Measurements from ENCODE around the gene RNF213.

The RNF213 gene

GRCh38 chr17:80445007-80445725 is 184.5 kb downstream of the RNF213 start:
- DNase-seq (ENCODE audit: extremely low read depth in 1 of 2, low read depth in 1 of 2) = no peak

GRCh38 chr17:80445726-80446110 is 185.1 kb downstream of the RNF213 start:
- no peak for DNase-seq (ENCODE audit: extremely low read depth in 1 of 2, low read depth in 1 of 2)

GRCh38 chr17:80446645-80447405 is 186.2 kb downstream of the RNF213 start:
- no peak for DNase-seq (ENCODE audit: extremely low read depth in 1 of 2, low read depth in 1 of 2)

GRCh38 chr17:80447790-80448189 is 187.1 kb downstream of the RNF213 start:
- no peak for DNase-seq (ENCODE audit: extremely low read depth in 1 of 2, low read depth in 1 of 2)

All from activated CD8-positive, alpha-beta memory T cell treated with anti-CD3 and anti-CD28 coated beads for 1 hour (primary cell).